ENCODE results near the gene CIB4.

CIB4 gene

DNA sequence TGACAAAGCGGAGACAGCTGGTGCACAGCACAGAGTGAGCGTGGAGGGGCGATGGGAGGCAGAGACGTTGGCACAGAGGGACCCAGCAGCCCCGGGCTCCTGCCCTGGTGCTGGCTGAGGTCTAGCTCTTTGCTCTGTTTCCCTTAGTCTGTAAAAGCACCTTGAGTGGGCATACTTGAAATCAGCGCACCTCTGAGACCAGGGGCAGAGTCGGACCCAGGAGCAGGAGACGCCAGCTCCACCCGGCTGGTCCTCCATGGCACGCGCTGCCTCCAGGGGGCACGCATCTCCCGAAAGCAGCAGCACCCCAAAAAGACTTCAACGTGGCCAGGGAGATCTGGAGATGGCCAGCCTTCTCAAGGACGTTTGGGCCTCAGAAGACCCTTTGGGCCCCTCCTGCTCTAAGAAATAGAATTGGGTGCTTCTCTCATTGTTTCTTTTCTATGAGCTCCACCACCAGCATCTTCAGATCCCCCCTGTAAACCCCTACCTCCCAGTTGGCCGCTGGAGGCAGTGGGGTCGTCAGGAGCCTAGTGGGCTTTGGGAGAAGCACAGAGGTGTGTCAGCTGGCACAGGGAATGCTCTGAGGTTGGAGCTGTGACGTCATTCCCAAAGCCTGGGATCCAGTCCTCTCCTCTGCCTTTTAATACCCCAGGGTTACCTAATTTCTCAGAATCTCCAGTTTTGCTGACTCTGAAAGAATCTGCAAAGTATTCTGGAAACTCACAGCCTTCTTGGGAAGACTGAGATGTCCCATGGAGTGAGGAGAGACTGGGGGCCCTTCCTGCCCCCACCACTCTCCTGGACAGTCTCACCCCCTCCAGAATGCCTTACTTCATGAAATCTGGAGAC, 58.9 kb downstream of the CIB4 start:
- DNase-seq (ENCODE audit: low read depth in 2 of 2) = no peak

DNA sequence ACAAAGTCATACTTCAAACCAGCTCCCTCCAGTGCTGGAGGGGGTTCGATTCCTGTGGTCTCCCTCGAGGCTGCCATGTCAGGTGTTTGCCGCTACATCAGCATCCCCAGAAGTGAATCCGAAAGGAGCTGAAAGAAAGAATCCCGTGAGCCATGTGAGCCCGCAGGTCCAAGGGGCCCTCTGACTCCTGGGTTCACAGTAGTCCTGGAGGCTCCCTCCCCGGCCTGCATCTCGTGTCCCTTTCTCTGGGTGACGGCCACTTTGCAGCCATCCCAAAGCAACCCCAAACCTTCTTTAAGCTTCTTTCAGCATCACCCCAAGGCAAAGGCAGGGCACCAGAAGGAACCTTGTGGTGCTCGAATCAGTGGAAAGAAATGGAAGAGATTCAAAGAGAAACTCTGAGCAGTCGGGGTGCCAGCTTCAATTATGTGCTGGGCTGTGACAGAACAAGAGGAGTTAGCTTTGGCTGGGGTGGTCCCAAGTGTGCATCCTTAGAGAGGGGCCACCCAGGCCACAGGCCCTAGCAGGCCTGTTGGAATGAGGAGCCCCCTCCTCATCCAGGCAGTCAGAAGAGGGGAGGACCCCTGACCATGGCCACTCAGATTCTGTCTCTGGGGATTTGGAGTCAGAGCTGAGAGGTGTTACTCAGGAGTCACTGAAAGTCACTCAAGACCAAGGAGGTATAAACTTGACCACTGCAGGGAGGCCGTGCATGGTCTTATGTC, 59.7 kb downstream of the CIB4 start:
- DNase-seq (ENCODE audit: low read depth in 2 of 2) = no peak

GRCh38 chr2:26580751-26581150, 60.4 kb downstream of the CIB4 start:
- no peak for DNase-seq (ENCODE audit: low read depth in 2 of 2)

DNA sequence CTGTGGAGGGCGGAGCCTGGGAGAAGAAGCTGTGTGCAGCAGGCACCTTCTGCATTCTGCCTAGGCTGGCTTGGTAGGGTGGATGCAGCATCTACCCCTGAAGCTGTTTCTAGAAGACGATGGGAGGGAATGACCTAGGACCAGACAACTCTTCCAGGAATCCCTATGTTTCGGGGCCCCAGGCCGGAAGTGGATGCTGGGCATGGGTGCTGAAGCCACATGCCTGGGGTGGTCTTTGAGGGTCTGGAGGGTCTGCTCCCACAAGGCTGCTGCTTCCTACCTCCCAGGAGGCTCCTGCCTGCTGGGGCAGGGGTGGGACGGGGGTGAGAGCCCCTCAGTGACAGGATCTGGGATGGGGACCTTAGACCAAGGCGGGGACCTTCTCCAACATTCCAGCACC, 61.0 kb downstream of the CIB4 start:
- DNase-seq (ENCODE audit: low read depth in 2 of 2) = no peak

GRCh38 chr2:26579723-26580040, 61.5 kb downstream of the CIB4 start:
- no peak for DNase-seq (ENCODE audit: low read depth in 2 of 2)

DNA sequence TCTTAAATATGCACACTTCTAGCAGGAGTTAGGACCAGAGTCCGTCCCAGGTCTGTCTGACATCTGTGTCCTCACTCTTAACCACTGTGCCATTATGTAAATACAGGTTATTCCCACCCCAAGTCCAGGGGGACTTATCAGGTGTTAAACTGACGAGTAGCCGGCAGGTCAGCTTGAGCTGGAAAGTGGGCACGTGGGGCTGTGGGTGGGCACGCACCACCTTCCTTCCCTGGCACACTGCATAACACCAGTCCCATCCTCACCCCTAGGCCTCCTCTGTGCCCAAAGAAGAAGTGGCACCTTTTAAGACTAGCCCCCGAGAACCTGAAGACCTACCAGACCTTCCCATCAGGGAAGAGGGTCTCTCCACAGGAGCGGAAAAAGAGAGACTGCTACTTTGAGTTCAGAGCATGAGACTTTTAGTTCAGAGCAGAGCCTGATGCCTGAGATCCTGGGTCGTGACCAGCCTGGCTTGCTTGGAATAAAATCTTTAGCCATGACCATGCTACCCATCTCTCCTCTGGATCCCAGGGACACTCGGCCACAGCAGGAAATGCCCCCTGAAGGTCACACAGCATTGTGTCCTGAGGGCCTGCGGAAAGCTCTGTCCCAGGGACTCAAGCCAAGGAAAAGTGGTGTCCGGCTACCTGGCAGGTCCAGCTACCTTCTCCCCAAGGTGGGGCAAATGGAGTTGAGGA, 62.0 kb downstream of the CIB4 start:
- DNase-seq (ENCODE audit: low read depth in 2 of 2) = no peak

DNA sequence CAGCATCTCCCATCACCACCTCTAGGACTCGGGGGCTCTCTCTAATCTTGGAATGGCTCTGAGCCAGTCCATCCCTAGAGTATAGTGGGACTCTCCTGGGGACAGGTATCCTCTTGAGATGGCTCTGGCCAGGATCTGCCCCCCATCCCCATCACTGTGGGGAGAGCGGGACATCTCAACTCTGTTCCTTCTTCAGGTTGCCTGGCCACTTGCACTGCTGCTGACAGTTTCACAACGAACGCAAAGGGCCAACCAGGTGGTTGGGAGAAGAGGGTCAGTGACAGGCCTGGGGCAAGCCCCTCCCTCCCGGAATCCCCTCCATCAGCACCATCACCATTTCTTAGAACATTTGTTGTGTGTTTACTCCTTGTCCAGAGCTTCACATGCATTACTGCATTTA, 62.6 kb downstream of the CIB4 start:
- no peak for DNase-seq (ENCODE audit: low read depth in 2 of 2)

- no peak for DNase-seq (ENCODE audit: low read depth in 2 of 2)
Measured at GRCh38 chr2:26578113-26578458, 63.1 kb downstream of the CIB4 start.

DNA sequence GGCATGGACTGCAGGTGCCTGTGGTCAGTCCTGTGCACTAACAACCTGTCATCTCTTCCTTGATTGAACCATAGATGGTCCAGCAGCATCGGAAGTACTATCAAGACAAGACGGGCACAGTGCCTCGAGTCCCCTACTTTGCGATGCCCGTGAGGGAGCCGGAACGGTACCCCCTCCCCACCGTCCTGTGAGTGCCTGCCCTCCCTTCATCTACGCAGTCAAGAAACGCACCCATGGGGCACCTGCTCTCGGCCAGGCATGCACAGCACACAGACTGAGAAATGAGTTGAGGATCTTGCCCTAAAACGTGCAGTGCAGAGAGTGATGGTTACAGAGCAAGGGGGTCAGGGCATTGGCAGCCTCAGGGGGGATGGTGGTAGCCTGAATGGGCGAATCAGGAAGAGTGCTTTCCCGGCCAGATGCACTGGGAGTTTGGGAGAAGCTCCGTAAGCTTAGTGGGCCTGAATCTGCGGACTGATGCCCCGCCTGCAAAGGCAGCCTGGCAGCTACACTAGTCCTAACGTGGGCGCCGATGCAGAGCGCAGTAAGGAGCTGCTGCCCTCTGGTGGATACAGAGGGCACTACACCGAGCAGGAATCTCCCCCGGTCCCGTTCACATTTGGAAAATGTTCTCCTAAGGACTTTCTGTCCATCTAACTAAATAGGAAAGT, 63.6 kb downstream of the CIB4 start:
- peak; percentile 29 to 50 for DNase-seq (ENCODE audit: low read depth in 2 of 2)

DNA sequence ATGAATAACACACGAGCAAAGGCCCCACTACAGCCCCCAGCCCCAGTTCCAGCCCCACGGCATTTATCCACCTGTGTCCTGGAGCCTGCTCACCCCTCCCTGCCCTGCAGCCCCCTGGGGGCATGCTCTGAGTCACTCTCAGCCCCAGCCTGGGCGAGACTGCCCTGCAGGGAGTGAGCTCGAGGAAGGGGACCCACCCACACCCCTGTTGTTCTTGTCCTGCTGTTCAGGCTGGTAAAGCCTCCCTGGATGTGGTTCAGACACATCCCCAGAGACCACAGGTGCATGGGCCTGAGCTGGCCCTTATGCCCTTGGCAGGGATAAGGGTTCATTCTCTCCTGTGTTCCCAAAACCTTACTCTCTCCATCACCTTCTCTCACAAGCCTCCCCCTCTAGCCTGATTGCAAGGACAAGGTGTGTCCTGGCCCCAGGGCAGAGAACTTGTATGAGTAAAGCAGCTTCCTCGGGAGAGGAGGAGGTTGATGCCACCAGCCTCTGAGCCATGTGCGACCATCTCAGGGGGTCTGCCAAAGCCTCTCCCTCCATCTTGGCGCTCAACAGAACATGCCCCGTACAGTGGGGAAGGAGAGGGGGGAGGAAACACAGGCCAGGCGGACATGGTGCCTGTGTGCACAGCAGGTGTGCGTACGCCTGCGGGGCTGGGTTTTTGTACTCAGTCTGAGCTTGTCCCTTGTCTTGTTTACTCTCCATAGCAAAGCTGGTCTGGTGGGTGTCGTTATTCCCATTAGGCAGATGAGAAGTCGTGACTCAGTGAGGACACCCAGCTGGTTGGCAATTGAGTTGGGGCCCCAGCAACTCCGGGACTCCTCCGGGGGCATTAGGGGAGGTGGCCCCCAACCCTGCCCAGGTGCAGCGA, 64.4 kb downstream of the CIB4 start:
- no peak for DNase-seq (ENCODE audit: low read depth in 2 of 2)

- DNase-seq (ENCODE audit: low read depth in 2 of 2) = no peak
Measured at GRCh38 chr2:26575836-26576564, 65.2 kb downstream of the CIB4 start.

DNA sequence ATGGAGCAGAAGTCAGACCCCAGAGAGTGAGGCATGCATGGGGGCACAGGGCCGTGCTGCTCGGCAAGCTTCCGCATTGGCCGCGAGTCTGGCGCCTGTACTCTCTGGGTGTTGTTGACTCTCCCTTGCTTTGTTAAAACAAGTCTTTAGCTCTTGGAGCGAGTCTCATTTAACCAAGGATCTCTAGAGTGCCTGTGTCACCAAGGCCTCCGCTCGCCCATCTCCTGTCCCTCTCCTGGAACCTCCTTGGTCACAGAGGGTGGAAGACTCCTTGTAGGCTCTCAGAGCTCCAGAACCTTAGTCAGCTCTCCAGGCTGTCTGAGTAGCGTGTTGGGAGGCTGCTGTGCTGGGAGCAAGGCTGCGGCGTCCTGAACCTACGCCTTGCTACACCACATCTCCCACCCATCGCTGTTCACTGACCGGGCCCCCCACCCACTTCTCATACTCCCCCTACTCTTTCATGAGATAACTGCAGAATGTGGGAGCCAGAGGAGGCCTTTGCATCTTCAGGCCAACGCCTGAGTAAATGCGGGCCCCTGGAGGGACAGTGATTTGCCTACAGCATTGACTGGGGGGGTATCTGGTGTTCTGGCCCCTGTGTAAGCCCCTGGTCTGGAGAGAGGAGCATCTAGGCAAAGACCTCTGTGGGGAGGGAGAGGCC, 66.1 kb downstream of the CIB4 start:
- DNase-seq (ENCODE audit: low read depth in 2 of 2) = no peak

DNA sequence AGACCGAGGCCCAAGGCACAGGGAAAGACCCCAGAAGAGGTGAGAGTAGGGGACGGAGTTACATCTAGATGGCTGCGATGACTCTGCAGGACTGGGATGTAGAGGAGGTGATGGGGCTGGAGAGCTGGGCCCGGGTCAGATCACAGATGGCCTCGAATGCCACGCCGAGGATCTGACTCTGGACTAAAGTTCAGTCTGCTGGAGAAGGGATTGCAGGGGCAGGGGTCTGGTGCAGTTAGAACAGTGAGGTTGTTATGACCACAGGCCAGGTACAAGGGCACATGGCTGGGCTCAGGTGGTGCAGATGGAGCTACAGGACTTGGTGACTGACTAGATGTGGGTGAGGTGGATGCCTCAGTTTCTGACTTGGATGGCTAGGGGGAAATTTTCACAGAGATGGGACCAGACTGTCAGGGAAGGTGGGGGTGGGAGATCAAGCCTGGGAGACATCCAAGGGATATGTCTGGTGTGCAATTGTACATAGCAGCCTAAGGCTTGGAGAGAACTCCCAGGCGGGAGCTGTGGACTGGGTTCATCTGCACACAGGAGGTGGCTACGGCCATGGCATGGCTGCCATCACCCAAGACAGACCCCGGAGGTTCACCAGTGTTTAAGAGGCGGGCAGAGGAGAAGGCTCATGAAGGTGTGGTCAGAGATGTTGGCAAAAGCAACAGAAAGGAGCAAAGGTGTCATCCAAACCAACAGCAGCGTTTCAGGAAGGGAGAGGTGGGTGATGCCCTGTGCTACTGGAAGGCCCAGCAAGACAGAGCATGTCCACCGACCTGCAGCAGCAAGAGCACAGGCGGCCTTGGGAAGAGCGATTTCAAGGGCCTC, 66.9 kb downstream of the CIB4 start:
- no peak for DNase-seq (ENCODE audit: low read depth in 2 of 2)

- DNase-seq (ENCODE audit: low read depth in 2 of 2) = no peak
Measured at GRCh38 chr2:26573241-26573925, 67.8 kb downstream of the CIB4 start.

DNA sequence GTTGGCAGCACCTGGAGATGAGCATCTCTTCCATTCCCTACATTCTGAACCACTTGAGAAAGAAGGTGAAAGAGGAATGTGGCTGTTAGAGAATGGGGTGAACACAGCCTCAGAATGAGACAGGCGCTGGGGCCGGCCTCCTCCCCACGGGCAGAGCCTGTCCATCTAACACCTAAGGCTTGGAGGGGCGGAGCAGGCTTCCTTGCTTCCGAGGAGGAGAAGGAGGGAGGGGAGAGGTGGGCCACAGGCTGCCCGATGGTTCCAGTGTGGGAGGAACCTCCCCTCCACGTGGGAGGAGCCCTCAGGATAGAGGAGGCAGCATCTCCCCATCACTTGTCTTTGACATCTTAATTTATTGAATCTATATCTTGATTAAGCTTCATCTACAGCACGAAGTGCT, 68.6 kb downstream of the CIB4 start:
- no peak for DNase-seq (ENCODE audit: low read depth in 2 of 2)

DNA sequence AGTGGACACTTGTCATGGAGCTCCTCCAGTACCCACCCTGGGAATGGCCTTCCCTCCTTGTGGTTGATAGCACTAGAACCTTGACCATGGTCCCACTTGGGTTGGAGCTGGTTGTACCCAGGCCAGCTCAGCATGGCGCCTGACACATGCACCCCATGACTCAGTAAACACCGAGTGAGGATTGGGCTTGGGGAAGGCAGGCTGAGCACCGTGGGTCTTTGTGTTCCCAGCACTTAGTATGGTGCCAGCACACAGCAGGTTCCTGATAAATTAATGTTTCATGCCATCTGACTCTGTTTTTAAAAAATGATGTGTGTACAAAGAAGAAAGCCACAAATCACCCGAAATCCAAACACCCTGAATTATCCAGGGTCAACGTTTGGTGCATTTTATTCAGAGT, 69.8 kb downstream of the CIB4 start:
- DNase-seq (ENCODE audit: low read depth in 2 of 2) = no peak

GRCh38 chr2:26570083-26570430, 71.1 kb downstream of the CIB4 start:
- DNase-seq (ENCODE audit: low read depth in 2 of 2) = no peak

- no peak for DNase-seq (ENCODE audit: low read depth in 2 of 2)
Measured at GRCh38 chr2:26569216-26570082, 71.7 kb downstream of the CIB4 start.

Measured in stimulated activated CD4-positive, alpha-beta T cell treated with anti-CD3 and anti-CD28 coated beads, Interleukin-1b, Interleukin-23, amount 100 ng/mL, for 1 hour (primary cell).